UCSD-AML1 (cell line): ENCODE results near the gene CACNB4.
"Not testable (repeated sequence)": the region's sequence is repeated elsewhere in the genome, so short reads cannot be mapped to it uniquely, and the experiment has no call there.

ENCODE experiments used
- DNase-seq: peaks from one replicate; lab custom pipeline; 2025; ENCODE audit not compliant: unreplicated experiment; lab: John Stamatoyannopoulos, UW

CACNB4 gene

DNA sequence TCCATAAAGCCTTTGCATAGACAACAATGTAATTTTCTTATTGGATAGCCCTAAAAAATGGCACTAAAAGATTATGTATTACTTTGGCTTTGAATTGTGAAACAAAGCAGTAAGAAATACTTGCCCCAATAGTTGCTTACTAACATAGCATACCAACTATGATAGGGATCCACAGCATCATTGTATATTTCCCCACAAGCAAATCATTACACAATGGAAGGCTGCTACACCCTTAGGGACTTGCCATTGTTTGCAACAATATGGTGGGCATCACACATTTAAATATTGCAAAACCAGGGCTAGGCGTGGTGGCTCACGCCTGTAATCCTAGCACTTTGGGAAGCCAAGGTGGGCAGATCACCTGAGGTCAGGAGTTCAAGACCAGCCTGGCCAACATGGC lies 74.4 kb downstream of the CACNB4 start:
- DNase-seq, result no peak

DNA sequence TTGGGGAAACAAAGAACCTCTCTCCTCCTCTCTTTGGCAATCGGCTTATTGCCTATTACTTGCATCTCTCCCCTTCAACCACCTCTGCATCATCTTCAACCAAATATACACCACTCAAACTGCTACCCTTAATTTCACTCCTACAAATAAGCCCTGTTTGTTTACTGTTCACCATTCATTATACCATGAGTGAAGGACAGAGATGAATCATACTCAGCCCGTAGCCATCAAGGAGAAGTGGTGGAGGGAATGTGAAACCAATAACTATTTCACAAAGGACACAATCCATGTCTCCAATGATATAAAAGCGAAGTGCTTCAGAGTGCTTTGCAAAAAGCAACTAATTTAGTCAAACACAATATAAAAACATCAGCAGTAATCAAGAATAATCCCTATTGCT lies 76.8 kb downstream of the CACNB4 start:
- no peak for DNase-seq

DNA sequence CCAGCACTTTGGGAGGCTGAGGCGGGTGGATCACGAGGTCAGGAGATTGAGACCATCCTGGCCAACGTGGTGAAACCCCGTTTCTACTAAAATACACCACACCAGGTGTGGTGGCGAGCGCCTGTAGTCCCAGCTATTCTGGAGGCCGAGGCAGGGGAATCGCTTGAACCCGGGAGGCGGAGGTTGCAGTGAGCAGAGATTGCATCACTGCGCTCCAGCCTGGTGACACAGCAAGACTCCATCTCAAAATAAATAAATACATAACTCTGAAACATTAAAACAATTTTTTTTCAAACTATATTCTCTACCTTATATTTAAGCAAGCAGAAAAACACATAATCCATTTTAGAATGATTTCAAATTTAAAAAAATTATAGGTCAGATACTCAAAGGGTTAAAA lies 77.8 kb downstream of the CACNB4 start:
- not testable (repeated sequence) for DNase-seq

DNA sequence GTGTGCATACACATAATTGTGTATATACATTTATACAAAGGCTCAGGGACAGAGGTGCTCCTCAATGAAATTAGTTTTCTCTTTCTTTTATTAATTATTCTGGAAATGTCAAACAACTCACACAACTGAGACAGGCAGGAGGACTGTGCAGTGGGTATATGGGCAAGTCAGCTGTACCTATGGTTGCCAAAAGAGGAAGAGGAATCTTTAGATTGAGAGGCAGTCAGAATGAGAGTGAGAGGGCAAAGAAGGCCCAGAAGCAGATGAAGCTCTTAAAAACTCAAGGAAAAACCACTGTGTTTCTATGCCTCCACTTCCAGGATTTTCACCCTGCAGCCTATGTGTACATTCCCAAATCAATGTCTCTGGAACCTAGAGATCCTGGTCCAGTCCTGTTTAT lies 79.1 kb downstream of the CACNB4 start:
- no peak for DNase-seq

DNA sequence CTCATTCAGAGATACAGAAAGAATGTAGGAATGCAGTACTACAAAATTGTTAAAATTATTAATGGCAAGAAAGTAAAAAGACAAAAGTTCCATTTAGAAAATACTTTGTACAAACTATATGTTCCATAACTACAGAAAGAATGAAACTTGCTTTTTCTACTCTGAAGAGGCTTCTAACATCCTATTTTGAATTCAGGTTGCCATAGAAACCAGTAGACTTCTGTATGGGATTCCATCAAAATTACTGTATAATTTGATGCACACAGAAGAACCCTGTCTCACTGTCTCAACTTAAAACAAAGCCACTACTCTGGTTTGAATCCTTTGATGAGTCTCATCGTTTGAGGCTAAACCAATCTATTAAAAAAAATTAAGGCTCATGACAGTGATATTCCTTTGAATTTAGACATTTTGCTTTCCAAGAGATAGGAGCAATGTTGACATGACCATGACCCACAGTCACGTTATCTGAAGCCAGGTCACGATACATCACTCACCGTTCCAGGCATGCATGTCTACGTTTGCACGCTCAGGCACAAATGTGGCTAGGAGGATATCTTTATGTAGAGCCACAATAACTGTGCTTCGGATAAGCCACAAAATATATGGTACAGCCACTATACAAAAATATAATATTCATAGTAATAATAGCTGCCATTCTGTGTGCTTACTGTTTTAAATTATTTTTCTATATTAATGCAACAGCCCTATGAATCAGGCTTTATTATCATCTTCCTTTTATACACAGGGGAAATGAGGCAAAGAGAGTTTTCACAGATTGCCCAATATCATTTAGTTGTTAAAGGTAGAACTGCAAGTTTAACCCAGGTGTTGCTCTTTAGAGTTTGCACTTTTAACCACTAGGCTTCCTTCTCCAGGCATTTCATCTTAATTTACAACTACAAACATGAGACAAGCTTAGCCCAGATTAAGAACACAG lies 82.4 kb downstream of the CACNB4 start:
- DNase-seq, result no peak

DNA sequence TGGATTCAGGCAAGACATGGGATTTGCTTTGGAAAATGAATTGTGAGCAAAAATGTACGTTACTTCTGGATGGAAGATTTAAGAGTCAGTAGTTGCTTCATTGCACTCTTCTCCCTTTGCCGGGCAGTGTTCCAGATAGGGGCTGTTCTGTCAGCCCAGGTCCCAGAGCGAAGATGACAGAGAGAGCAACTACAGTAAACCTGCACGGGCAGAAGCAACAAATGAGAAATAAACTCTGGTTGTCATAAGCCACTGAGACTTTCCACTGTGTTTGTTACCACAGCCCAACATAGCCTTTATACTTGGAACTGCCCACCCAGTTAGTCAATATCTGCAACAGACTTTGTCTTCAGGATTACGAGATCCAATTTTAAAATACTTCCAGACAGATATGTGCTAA lies 83.3 kb downstream of the CACNB4 start:
- DNase-seq, result no peak

DNA sequence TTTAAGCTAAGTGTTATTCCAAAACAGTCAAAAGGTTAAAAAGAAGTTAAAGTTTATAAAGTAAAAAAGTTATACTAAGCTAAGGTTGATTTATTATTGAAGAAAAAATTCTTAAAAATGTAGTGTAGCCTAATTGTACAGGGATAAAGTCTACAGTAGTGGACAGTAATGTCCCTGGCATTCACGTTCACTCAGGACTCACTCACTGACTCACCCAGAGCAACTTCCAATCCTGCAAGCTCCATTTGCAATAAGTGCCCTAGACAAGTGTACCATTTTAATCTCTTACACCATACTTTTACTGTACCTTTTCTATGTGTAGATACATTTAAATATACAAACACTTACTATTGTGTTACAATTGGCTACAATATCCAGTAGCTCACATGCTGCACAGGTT lies 86.1 kb downstream of the CACNB4 start:
- no peak for DNase-seq

DNA sequence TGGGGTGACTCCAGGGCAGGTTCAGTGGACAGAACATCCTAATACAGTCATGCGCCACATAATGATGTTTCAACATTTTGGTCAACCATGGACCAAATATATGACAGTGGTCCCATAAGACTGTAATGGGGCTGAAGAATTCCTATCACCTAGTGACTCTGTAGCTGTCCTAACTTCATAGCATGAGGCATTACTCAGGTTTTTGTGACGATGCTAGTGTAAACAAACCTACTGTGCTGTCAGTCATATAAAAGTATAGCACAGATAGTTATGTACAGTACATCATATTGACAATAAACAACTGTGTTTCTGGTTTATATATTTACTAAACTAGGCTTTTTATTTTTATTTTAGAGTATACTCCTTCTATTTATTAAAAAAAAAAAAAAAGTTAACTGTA lies 87.1 kb downstream of the CACNB4 start:
- DNase-seq, result no peak

DNA sequence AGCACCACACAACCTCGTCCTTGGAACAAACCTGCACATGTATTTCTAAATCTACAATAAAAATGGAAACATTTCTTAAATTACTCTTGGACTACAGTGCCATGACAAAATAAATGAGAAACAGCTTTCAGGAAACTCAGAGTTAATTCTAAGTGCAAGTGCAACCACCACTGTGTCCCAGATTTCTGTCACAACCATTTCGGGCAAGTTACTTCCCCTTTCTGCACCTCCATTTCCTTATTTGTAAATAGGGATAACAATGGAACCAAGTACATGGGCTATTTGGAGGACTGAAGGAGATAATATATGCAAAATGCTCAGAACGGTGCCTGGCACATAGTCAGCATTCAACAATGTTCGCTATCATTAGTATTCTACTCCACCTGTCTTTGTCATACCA lies 93.2 kb downstream of the CACNB4 start:
- no peak for DNase-seq

DNA sequence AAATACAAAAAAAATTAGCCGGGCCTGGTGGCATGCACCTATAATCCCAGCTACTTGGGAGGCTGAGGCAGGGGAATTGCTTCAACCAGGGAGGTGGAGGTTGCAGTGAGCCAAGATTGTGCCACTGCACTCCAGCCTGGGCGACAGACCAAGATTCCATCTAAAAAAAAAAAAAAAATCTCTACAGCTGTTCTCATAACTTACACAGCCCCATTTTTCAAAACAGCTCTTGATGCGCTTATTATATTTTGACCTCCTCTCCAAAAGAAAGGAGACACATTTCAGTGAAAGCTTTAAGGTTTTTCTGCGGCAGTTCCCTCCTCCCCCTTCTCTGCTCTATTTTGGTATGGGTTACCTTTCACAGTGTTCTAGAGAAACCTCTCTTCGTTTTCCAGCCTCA lies 95.6 kb downstream of the CACNB4 start:
- not testable (repeated sequence) for DNase-seq

DNA sequence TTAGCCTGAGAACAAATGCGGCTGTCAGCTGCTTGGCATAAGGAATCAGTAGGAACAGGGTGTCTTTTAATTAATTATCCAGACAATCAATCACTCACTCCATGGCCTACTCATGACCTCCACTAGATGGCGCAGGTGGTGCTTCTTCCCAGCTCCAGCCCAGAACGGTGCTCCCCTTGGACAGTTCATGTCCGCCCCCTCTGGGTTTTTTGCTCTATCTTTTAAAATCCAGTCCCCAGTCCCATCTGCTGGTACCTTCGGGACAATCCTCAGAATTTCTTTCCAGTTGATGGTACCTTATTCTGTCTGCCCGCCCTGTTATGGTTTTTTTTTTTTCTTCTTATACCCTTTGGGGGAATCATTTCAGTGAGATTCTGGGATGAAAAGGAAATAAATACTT lies 99.8 kb downstream of the CACNB4 start:
- peak; percentile 25 for DNase-seq

DNA sequence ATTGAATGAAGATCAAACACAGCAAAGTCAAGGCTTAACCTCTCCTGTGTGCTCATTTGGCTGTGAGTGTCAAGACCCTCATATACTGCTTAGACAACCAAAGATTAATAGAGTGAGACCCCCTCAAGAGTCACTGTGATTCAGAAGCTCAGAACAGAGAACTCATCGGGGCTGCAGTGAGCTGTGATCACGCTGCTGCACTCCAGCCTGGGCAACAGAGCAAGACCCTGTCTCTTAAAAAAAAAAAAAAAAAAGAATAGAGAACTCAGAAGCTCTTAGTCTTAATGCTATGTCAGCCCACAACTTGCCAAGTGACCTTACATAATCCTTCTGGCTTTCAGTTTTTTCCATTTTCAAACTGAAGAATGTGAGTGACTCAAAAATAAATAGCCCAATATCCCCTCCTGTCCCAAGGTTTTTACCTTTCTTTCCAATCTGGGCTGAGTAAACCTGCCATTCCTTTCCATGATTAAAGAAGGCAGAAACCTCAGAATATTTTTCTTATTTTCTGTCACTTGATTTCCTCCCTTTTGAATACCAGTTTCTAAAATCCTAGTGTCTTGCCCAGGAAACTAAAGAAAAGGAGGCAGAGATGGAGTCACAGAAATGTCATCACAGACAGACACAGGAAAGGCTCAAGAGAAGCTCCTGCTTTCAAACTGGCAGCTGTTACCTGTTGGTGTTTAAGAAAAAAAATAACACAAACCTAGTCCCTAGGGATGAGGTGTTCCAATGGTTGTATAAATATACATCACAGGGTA lies 102.4 kb downstream of the CACNB4 start:
- no peak for DNase-seq

DNA sequence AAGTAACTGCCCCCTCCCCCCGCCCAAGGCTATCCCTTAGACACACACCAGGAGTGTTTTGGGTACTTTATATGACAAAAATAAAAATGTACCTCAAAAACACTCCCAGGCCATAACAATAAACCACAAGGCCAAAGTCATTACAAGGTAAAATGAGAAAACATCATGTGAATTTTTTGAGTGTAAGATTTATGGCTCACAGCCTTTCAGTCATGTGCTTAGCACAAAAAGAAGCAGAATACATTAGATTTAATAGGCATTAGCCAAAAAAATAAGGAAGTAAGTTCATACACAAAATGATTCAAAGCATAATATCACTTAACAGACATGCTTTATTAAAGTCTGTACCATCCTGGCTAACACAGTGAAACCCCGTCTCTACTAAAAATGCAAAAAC lies 103.7 kb downstream of the CACNB4 start:
- no peak for DNase-seq

DNA sequence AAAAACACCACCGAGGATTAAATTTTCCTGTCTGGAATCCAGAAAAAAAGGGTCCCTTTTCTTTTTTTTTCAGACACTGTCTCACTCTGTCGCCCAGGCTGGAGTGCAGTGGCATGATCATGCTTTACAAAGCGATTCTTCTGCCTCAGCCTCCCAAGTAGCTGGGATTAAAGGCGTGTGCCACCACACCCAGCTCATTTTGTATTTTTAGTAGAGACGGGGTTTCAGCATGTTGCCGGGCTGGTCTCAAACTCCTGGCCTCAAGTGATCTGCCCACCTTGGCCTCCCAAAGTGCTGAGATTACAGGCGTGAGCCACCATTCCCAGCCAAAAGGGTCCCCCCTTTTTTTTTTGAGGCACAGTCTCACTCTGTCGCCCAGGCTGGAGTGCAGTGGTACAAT lies 104.7 kb downstream of the CACNB4 start:
- DNase-seq, result not testable (repeated sequence)

DNA sequence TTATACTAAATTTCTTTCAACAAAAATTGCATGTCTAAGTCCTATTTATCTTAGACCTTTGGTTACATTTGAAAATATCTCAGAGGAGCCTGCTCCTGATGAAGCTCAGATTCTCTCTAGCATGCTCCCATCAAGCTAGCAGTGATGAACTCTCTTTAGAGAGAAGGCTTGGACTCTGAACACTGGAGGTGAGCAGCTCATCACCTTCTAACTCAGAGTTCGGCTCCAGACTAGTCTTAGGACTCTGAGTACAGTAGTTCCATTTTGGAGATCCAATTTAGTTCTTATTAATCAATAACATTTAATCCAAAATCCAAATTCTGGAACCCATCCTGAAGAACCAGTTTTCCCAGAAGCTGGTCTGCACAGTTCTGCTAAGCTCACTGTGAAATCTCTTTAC lies 107.8 kb downstream of the CACNB4 start:
- DNase-seq, result no peak

DNA sequence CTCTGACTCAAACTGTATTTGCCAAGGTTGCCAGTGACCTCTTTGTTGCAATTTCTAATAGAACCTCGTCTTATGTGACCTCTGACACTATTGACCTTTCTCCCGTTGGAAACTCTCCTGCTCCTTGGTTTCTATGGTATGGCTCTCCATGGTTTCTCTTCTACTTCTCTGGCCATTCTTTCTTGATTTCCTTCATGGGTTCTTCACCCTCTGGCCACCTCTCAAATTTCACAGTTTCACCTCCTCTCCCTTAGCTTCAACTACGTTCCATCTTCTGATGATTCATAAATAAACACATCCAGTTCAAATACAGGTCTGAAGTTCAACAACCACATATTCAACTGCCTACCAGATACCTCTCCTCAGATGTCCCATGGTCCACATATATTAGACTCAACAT lies 109.5 kb downstream of the CACNB4 start:
- no peak for DNase-seq

DNA sequence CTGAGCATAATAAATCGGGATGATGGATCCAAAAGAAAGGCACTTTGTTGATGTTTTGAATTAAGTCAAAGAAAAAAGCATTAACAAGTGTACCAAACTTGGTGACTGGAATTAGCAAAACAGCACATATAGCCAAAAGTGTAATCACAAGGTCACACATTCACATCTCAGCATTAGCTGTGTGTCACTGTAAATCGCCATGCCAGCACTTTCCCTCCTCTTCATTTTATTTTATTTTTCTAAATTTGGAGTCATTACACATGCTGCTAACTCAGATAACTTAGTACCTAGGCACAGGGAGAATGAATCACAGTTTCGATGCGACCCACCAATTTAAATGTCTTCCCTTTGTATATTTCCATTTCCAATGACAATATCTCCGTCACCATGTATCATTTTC lies 111.4 kb downstream of the CACNB4 start:
- DNase-seq, result no peak

DNA sequence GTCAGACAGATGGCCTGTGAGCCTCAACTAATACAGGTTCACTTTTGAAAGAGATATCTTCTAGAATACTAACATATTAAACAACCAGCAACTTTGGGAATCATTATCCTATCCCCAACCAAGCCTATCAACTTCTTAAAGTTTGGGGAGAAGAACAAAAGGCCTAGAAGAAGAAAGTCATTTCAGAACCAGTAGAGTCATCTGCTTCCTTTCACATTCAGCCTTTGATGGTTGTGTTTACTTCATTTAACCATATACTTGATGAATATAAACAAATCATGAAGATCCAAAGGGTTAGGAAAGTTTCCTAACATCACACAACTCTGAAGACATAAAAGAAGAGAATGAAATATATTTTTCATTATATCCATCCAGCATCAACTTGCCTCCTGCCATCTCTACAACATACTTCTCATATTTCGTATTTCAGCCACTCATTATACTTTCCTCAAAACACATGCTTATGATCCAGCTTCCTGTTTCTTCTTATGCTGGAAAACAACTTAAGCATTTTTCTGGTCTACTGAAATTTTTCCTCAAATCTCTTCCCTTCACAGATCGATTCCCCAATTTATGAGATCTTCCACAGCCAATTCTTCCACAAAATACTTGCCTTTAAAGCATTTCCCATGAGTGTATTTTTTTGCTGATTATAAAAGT lies 114.3 kb downstream of the CACNB4 start:
- DNase-seq, result no peak

DNA sequence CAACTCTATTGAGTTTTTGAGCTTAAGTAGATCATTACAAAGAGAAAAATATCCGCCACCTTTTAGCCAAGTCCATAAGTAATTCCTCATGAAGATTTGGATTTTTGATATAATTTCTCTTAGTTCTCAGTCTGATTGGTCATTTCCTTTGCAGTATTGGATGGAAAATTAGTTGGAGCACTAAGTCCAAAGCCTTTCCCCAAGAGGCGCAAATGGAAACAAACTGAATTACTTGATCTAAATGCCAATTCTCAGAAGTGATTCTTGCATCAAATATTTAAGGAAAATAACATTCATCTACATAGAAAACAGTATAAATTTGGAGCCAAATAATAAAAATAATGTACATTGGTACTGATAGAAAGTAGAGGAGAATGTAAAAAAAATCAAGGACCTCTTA lies 115.6 kb downstream of the CACNB4 start:
- DNase-seq, result no peak

DNA sequence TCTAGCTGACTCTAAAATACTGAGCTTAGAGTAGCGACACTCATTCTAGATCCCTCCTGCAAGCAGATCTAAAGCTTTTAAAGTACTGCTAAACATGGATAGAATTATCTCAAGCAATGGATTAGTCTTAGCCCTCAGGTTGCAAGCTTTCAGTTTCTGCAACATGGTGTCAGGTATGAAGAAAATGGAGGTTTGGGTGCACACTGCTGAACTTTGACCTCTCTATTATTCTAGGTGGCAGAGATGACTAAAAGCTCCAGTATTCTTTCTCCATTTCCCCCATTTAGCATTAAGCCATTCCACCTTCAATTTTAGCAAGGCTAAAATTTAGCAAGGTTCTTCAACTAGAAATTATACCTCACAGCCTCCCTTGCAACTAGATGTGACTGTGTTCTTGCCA lies 117.0 kb downstream of the CACNB4 start:
- no peak for DNase-seq

DNA sequence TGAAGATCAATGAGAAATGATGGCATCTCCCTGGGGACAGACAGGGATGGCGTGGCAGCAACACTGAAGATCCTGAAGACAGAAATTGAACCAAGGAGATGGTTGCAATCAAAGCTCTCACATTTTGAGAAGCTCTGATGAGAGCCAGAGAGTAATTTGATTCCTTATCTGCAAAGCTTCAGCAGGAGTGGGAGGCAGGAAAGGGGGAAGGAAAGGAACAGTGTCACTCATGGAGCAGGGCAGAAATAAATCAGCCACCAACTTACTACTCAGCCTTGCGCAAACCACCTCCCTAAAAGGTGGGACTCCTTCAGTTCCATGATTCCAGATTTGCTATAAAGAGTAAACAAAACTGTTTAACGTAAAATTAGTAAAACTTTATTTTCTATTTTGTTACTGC lies 119.2 kb downstream of the CACNB4 start:
- DNase-seq, result no peak

DNA sequence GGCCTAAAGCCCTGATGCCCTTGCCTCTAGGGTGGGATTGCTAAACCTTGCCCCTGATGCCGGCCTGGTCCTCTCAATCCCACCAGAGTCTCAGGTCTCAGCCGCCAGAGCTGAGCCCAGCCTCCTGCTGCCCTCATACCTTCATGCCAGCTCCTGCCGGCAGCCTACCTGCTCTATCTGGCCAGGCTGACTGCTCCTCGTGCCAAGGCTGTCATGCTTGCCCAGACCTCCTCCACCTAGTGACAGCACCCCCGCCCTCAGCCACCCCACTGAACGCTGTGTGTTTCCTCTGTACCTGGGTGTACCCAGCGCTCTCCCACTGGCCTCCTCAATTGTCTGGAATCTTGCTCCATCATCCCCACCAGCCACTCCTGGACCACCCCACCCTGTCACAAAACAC lies 120.1 kb downstream of the CACNB4 start:
- DNase-seq, result no peak
